TTC549 (cell line): ENCODE measurements around the gene BTBD9.

ENCODE experiments used
- FAIRE-seq: peaks from 2 replicates; lab custom pipeline; 2012; peaks lifted over from hg19 to GRCh38; lab: Jason Lieb, UNC

The BTBD9 gene

GRCh38 chr6:38159596-38159995 is 480.1 kb downstream of the BTBD9 start:
- no peak for FAIRE-seq

DNA sequence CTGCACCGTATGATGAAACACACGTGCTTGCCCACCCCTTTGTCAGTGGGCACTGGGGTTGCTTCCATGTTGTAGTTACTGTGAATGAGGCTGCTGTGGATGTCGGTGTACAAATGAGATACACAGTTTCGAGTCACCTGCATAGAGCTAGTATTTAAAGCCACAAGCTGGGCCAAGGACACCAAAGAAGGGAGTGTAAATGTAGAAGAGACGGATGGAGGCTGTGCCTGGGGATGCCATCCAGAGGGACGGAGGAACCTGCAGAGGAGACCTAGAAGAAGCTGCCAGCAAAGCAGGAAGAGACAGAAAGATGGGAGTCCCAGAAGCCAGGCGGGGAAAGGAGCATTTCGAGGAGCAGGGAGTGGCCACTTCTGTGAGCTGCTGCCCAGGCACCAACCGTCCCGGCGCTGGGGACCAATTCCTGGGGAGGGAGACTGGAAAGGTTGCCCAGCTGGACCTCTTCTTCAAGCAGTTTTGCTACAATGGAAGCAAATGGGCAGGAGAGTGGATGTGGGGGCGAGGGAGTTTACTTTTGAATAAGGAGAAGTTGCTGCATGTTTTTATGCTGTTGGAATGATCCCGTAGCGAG is 480.9 kb downstream of the BTBD9 start:
- FAIRE-seq = no peak

DNA sequence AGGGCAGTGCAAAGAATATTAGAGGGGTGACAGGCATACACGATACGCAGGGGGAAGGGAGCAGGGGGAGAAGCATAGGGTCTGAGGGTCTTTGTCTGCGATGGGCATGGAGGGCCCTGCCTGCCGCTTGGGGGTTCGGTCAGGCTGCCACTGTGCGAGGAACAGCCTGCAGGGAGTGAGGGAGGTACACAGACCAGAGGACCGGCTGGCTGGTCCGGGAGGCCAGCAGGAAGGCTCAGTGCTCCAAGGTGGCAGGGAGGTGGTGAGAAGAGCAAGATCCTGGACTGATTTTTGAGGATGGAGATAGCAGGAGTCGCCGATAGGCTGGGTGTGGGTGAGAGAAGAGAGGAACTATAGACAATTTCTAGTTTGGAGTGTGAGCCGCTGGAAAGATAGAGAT is 481.8 kb downstream of the BTBD9 start:
- FAIRE-seq = no peak

DNA sequence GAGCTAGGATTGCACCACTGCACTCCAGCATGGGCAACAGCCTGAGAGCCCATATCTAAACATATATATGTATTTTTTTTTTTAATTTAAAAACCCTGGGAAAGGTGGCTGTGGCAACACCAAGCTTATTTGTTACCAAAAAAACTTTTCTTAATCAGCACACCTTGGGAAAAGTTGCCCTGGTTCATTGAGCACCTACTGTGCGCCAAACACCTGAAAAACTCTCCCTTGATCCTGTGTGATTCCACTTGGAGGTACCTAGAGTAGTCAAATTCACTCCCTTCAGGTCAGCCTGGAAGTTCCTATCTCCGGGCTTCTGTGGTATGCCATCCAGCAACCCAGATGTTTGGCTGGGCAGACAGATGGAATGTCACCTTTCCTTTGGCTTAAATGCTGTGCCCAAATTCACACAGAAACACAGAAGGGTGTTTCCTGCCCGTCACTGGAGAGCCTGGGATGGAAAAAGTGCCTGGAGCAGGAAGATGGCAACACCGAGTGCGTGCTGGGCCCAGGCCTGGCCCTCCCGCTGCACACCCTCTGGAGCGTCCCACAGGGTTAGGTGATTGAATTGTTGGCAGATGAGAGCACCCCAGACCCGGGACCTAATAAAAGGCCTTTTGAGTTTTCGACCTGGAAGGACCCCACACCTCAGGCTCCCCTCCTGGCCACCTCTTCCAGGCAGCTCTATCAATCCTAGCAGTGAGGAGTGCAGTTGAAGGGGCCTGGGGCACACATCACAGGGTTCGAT is 482.7 kb downstream of the BTBD9 start:
- FAIRE-seq = no peak

DNA sequence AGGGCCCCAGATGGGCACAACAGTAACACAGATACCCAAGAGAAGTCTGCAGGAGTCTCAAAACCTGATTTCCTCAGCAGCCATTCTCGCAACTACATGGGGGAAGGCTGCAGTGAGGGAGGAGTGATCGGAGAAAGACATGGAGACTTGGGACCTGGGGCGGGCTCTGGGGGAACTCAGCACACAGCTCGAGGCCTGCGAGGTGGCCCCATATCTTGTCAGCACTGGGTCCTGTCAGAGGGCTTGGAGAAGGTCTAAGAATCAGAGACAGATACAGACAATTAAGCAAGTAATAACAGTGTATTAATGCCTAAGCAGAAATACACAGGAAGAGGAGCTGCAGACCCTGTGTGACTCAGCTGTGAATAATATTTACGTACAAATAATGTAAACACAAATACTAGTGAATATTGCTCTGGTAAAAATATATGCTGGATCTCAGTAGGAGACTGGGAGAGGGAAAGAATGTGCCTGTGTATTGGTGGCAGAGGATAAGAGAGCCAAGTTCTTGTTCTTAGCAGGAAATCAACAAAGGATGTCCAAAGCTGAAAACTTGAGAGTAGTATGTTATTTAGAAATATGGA is 484.0 kb downstream of the BTBD9 start:
- FAIRE-seq = no peak

DNA sequence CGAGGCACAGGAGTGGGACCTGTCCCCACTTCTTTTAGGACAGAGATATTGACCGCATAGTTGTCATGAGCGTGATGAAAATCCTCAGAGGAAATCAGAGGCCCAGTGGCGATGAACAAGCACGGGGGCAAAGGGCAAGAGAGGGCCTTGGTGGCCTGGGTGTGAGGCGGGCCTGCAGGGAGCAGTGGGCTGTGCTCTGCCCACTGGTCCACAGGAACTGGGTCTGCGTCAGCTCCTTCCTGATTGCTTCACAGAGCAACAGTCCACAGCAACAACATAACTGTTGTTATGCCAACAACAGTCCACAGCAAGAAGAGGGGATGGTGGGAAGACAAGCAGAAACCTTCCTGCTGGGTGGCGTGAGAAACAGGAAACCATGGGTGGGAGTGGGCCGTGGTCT is 484.6 kb downstream of the BTBD9 start:
- no peak for FAIRE-seq

- no peak for FAIRE-seq
Measured at GRCh38 chr6:38154731-38155130, 485.0 kb downstream of the BTBD9 start.

- no peak for FAIRE-seq
Measured at GRCh38 chr6:38153798-38154345, 485.9 kb downstream of the BTBD9 start.

- no peak for FAIRE-seq
Measured at GRCh38 chr6:38153076-38153797, 486.5 kb downstream of the BTBD9 start.

DNA sequence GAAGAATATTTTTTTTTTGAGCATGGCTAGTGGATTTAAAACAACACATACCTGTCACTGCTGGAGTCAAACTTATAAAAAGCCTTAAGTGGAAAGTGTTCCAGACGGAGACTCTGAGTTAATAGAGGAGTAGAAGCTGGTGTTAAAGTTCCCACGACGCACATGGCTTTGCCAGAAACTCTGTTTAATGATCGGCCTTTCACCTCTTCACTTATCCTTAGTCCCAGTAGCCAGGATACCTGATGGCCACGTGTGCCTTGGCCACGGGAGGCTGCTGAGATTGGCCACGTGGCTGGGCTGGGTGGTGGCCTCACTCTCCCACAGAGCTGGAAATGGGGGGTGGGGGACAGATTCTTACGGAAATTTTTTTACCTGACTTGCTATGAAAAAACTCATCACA is 487.1 kb downstream of the BTBD9 start:
- no peak for FAIRE-seq

DNA sequence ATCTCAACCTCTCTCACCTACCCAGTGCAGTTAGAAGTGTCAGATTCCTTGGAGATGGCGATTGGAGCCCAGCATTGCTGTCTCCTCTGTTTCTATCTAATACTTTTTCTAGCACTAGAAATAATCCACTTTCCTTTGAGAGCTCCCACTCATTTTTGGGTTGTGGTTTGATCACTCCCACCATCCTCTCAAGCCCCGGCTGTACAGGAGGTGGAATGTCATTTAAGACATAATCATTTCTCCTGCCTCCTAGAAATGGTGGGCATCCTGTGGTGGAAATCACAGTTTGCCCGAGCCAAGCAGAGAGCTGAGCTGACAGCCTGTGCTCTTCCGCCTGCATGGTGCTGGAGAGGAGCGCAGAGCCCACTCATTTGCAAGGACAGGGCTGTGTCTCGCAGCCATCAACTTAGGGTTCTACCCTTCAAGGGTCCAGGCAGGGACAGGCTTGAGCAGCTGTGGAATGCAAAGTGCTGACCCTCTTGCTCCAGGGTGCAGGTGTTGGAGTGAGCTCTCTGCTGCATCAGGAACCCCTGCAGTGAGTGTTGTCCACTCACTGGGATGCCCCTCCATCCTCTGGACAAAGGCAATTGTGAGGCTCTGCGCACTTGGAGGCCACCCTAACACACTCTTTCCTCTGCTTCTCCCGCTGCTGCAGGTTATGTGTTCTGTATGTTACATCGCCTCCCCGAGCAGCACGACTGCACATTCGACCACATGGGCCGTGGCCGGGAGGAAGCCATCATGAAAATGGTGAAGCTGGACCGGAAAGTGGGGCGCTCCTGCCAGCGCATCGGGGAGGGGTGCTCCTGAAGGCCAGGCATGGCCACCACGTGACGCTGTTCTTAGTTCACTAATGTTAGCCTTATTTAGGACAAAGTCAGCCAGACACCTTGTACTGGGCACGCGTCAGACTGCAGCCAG is 487.9 kb downstream of the BTBD9 start:
- no peak for FAIRE-seq

DNA sequence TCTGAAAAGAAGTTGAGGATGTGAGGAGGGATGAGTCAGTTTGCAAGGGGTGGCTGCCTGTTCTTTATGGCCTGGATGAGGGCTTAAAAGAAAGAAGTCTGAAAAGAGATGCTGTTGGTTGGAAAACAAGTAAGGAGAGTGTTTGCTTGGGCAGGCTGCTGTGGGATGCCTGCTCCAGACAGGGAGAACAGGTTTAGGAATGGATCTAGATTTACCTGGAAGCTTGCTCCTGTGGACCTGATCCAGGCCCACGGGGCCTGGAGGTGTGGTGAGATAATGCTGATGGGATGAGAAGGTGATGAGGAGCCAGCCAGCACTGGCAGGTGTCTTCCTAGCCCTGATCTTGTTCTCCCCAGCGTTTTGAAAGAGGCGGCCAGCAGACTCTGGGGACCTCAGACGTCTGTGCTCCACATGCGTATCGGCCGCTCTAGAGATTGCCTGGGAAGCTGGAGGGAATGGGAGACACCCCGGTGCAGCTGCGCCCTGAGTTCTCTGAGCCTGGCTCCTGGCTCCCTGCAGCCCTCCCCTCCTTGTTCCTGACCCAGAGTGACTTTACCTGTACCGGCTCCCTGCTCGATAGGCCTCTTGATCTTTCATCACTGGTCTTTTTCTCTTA is 488.9 kb downstream of the BTBD9 start:
- no peak for FAIRE-seq

- no peak for FAIRE-seq
Measured at GRCh38 chr6:38150021-38150420, 489.7 kb downstream of the BTBD9 start.

DNA sequence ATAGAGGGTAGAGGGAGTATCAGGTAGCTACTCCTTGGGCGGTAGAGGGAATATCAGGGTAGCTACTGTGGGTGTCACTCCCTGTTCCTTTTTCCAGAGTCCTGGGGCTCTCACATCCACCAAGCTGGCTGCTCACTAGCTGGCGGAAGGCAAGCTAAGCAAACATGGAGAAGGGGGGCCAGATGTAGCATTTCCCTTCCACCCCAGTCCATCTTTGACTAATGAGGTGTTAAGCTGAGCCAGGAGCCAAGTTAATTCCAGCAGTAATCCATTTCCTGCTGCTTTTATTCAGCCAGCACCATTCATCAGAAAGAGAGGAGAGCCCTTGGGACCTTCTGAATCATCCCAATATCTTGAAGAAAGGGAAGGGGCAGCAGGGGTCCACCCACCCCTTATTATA is 490.2 kb downstream of the BTBD9 start:
- no peak for FAIRE-seq

GRCh38 chr6:38148606-38149005 is 491.1 kb downstream of the BTBD9 start:
- FAIRE-seq = no peak

- FAIRE-seq = no peak
Measured at GRCh38 chr6:38146734-38147027, 493.0 kb downstream of the BTBD9 start.

DNA sequence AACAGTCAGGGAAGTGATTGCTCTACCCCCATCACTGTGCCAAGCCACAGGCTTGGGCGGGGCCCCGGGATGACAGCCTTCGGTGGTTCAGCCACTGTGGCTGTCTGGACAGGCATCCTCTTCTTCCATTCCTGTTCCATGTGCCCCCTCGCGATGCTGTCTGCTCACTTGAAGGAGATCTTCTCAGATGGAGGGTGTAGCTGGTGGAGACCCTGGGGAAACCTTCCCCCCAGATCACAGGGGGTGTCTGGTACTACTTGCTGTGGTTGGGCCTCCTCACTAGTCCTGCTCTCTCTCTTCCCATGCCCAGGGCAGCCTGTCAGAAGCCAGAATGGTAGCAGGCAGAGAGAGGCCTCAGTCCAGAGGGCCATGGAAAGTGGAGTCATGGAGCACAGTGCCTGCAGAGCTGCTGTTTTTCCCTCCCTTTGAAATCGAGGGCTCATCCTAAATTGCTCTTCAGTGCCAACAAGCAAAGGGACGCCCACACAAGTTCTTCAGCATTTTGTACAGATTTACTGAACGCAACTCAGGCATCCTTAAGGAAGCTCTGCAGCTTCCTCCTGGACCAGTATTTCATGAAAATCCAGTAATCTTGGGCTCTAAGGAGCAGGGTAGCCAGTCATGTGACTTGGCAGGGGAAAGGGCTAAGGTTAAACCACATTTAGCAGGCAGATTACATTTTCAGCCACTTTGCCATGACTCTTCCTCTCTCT is 493.6 kb downstream of the BTBD9 start:
- FAIRE-seq = no peak

- no peak for FAIRE-seq
Measured at GRCh38 chr6:38144365-38144945, 495.3 kb downstream of the BTBD9 start.

- FAIRE-seq = no peak
Measured at GRCh38 chr6:38143191-38144150, 496.3 kb downstream of the BTBD9 start.
